ENCODE results near the gene KCNJ6. TPM values are rescaled to one million over a fixed set of nuclear protein-coding genes. Genes with fewer than 3 reads are reported as not detected.

The KCNJ6 gene
- total and polyA plus RNA-seq, 2 donors = 0.03 to 0.26 TPM

DNA sequence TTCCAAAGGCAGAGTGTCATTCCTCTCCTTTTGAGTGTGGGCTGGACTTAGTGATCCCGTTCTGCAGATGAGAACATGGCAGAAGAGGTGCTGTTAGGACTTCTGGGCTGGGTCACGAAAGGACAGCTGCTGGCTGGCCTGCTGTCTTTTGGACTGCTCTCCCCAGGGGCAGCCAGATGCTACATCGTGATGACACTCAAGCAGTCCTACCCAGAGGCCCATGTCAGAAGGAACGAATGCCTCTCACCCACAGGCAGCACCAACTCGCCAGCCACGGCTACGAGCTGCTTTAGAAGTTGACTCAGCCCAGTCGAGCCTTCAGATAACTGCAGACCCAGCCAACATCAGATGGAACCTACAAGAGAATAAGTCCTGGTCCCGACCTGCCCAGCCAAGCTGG is 156.5 kb downstream of the KCNJ6 start:
- Histone ChIP-seq H3K4me1 (ENCODE audit: insufficient read depth) (no peaks in the 10 kb centered on the region), H3K4me3 (ENCODE audit: low read depth, low read length) (no peak overlapping the region), H3K27ac (ENCODE audit: low read depth) (no peak overlapping the region), H3K36me3 (ENCODE audit: insufficient read depth) (no peaks in the 10 kb centered on the region)
- WGBS = 87% methylated on average over 9 of the region's 9 CpGs
- DNase-seq (ENCODE audit: extremely low spot score) = no peak

DNA sequence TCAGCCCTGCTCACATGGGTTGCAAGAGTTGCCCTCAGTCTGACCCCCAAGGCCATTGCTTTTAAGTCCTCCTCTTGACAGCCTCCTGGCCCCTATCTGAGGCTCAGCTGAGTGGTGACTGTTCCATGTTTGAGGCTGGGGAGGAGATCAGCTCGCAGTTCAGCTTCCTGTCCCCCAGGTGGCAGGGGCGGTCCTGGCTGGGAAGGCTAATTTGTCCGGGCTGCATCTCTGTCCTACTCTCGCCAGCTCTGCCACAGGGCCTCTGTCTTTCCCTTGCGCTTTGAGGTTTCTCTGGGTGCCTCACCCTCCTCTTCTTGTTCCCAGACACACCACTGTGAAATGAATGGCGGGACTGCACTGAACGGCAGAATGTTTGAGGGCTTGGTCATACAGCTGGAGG is 157.3 kb downstream of the KCNJ6 start:
- no peaks in the 10 kb centered on the region for H3K36me3 ChIP-seq (ENCODE audit: insufficient read depth)
- WGBS = 37% methylated on average over 7 of the region's 7 CpGs
- H3K4me3 ChIP-seq (ENCODE audit: low read depth, low read length) = no peak overlapping the region
- DNase-seq (ENCODE audit: extremely low spot score) = no peak
- no peak overlapping the region for H3K27ac ChIP-seq (ENCODE audit: low read depth)
- H3K4me1 ChIP-seq (ENCODE audit: insufficient read depth) = no peaks in the 10 kb centered on the region

DNA sequence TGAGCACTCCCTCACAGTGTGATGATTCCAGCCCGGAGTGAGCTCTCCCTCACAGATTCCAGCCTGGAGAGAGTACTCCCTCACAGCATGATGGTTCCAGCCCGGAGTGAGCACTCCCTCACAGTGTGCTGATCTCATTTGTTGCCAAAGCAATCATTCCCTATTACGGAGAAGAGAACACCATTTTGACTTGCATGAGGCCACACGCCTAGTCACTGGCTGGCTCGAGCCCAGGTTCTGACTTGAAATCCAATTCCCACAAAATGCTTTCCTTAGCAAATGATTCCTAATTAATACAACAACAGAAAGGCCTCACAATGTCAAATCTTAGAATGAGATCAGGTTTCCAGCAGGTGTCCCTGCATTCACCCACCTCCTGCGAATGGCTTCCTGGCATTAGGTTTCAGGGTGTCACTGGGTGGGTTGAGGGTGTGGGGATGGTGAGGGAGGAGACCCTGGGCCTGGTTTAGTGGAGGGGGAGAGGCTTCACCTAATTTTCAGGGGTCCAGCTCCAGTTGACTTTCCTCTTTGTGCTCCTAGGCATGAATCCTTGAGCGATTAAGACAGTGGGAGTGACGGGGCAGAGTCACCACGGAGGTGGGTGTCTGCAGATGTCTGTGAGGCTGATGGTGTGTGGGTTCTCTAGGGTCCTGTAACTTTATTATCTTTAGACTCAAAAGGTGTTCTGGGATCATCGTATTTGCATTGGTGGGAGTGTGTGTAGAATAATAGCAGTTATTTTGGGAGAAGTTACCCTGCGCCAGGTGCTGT is 158.5 kb downstream of the KCNJ6 start:
- WGBS = 68% methylated on average over 11 of the region's 11 CpGs
- H3K4me1 ChIP-seq (ENCODE audit: insufficient read depth) = no peaks in the 10 kb centered on the region
- H3K36me3 ChIP-seq (ENCODE audit: insufficient read depth) = no peaks in the 10 kb centered on the region
- no peak for DNase-seq (ENCODE audit: extremely low spot score)
- no peak overlapping the region for H3K27ac ChIP-seq (ENCODE audit: low read depth)
- H3K4me3 ChIP-seq (ENCODE audit: low read depth, low read length) = no peak overlapping the region

DNA sequence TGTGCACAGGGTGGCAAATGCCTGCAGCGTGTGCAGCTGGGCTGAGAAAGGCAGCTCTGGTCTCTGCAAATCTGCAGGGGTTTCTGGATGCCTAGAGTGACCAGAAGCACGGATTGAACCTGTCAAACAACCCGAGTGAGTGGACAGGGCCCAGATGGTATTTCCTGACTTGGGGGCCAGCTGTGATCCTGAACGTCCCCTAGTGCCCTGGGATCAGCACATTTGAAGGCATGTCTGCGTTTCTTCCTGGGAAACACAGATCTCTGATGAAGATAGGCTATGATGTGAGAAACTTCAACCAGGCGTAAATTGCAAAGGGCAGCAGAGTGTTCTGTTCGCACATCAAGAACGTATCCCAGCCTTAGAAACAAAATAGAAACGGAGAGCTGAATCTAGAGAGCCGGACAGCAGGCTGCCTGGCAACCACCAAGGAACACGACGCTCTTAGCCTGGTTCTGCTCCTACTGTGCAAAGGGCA is 163.1 kb downstream of the KCNJ6 start:
- 33% methylated on average over 12 of the region's 12 CpGs for WGBS
- DNase-seq (ENCODE audit: extremely low spot score) = no peak
- Histone ChIP-seq H3K4me3 (ENCODE audit: low read depth, low read length) (no peak overlapping the region), H3K4me1 (ENCODE audit: insufficient read depth) (no peaks in the 10 kb centered on the region), H3K36me3 (ENCODE audit: insufficient read depth) (no peaks in the 10 kb centered on the region), H3K27ac (ENCODE audit: low read depth) (no peak overlapping the region)

DNA sequence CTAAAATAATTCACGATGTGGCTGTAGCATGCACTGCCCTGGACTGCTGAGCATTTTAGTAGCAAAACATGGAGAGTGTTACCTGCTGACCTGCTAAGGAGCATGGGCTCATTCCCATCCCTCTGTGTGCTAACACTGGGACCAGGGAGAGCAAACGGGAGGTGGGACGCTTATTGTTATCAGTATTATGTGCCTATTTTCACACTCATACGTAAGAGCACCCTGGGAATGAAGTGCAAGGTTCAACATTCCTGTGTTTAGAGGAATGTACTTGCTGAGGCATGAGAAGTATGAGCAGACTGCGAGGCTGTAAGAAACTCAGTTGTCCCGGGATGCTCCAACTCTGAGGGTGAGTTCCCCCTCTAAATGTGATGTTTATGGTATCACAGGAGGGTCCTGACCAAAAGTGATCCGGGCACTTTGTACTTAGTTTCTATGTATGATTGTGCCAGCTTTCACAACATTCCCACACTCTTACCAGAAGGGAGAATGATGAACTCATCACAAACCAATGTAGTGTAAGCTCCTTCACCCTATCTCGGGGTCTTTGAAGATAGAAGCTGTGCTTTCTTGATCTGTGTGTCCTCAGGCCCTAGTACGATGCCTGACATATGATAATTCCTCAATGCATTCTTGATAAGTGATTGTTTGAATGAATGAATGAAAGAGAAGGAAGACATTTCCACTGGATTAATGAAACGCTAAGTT is 164.8 kb downstream of the KCNJ6 start:
- DNase-seq (ENCODE audit: extremely low spot score) = no peak
- Histone ChIP-seq H3K36me3 (ENCODE audit: insufficient read depth) (no peaks in the 10 kb centered on the region), H3K4me1 (ENCODE audit: insufficient read depth) (no peaks in the 10 kb centered on the region), H3K27ac (ENCODE audit: low read depth) (no peak overlapping the region), H3K4me3 (ENCODE audit: low read depth, low read length) (no peak overlapping the region)
- WGBS = 65% methylated on average over 10 of the region's 10 CpGs

DNA sequence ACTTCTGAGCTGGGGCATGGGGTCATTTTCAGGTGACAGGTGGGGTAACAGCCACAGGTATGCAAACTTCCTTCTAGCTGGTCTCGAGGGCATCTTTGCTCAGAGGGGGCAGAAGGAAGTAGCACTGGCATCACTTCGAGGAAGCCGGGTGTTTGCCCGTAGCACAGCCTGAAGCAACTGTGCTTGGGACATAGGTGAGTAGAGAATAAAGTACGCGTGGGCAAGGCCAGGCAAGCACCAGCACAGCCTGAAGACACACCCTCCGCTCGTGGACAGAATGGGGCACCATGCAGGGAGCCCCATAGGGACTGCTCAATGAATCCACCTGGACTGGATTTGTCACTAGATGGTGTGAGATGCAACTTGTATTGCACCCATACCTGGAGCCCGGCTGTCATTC is 167.1 kb downstream of the KCNJ6 start:
- Histone ChIP-seq H3K36me3 (ENCODE audit: insufficient read depth) (no peaks in the 10 kb centered on the region), H3K27ac (ENCODE audit: low read depth) (no peak overlapping the region), H3K4me3 (ENCODE audit: low read depth, low read length) (no peak overlapping the region), H3K4me1 (ENCODE audit: insufficient read depth) (no peaks in the 10 kb centered on the region)
- whole genome bisulfite sequencing = 78% methylated on average over 9 of the region's 9 CpGs
- no peak for DNase-seq (ENCODE audit: extremely low spot score)

DNA sequence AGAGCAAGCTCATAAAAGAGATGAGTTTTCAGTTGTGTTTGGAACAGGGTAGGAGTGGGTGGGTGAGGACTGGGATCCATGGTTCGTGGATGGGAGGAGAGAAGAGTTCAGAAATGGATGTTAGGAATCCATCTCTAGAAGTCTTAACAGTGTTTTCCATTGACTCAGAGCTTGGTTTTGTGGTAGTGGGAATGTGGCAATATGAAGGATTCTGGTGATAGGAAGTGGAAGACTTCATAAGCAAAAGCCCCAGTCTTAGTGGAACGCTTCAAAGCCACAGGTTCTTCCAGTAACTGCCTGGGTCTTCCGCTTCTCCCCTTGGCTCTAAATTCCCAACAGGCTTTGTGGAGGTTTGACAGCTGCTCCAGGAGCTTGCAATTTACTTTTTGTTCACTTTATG is 167.9 kb downstream of the KCNJ6 start:
- no peak for DNase-seq (ENCODE audit: extremely low spot score)
- no peaks in the 10 kb centered on the region for H3K36me3 ChIP-seq (ENCODE audit: insufficient read depth)
- WGBS = 88% methylated on average over 3 of the region's 3 CpGs
- no peak overlapping the region for H3K4me3 ChIP-seq (ENCODE audit: low read depth, low read length)
- no peak overlapping the region for H3K27ac ChIP-seq (ENCODE audit: low read depth)
- H3K4me1 ChIP-seq (ENCODE audit: insufficient read depth) = no peaks in the 10 kb centered on the region

DNA sequence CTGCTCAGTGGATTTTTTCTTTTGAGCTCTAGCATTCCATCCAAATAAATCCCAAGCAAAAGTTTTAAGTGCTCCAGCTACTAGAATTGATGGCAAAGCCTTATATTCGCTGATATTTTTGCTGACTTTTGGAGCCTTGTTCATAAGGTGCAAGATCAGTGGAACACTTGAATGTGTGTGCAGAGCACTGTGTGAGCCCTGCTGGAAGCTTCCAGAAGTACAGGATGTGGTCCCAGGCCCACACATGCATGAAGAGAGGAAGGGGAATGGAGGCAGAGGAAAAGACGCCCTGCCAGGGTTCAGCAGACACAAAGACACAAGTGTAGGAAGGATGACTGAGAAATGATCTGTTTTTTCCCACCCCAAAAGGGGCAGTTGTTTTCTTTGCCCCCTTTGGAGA is 169.4 kb downstream of the KCNJ6 start:
- 90% methylated on average over 2 of the region's 2 CpGs for WGBS
- no peak for DNase-seq (ENCODE audit: extremely low spot score)
- Histone ChIP-seq H3K4me1 (ENCODE audit: insufficient read depth) (no peaks in the 10 kb centered on the region), H3K36me3 (ENCODE audit: insufficient read depth) (no peaks in the 10 kb centered on the region), H3K4me3 (ENCODE audit: low read depth, low read length) (no peak overlapping the region), H3K27ac (ENCODE audit: low read depth) (no peak overlapping the region)

DNA sequence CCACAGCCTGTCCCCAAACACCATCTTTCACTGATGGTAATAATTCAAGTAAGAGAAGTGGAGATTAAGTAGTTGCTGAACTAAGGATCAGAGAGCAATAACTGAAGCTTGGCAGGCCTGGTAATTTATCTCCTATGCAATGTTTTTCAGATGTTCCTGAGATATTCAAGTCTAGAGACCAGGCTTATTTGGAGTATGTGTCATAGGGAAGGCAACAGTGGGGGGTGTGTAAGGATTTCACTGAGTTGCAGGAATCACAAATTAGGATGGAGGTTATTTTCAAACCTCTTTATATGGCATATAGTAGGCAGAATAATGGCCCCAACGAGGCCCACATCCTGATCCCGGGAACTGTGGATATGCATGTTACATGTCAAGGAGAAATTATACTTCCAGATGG is 171.7 kb downstream of the KCNJ6 start:
- H3K36me3 ChIP-seq (ENCODE audit: insufficient read depth) = no peaks in the 10 kb centered on the region
- H3K4me3 ChIP-seq (ENCODE audit: low read depth, low read length) = no peak overlapping the region
- H3K4me1 ChIP-seq (ENCODE audit: insufficient read depth) = no peaks in the 10 kb centered on the region
- H3K27ac ChIP-seq (ENCODE audit: low read depth) = no peak overlapping the region
- WGBS = 85% methylated on average over 2 of the region's 2 CpGs
- DNase-seq (ENCODE audit: extremely low spot score) = no peak

DNA sequence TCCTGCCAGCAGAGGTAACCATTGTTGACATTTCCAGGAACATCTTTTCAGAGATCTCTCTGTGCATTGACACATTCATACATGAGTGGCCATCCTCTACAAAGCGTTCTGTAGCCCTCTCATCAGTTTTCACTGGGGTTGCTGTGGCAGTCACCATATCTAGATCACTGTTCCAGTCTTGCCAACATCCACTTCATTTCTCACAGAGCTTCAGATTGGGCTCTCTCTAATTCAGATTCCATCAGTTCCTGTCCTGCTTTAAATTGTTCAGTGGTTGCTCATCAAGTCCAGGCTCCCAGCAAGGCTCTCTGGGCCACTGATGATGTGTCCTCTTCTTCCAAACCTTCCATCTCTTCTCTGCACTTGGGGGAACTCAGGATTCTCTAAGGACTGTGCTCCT is 173.7 kb downstream of the KCNJ6 start:
- Histone ChIP-seq H3K27ac (ENCODE audit: low read depth) (no peak overlapping the region), H3K4me3 (ENCODE audit: low read depth, low read length) (no peak overlapping the region), H3K36me3 (ENCODE audit: insufficient read depth) (no peaks in the 10 kb centered on the region), H3K4me1 (ENCODE audit: insufficient read depth) (no peaks in the 10 kb centered on the region)
- WGBS = 85% methylated on average over 1 of the region's 1 CpG
- DNase-seq (ENCODE audit: extremely low spot score) = no peak

DNA sequence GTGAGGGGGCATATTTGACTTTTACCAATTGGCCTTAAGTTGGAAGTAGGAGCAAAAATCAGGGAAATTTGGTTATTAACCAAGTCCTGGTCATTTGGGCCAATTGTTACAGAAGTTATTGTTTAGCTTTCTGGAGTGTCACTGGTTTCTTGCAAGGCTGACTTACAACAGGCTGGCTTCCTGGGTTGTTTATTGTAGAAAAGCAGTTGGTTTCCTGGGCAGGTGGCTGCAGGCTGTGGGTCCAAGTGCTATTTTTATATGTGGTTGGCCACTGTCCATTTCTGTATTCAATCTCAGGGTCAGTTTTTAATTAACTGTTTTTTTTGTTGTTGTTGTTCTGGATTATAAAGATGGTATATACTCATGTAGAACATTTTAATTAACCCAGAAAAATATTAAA is 174.1 kb downstream of the KCNJ6 start:
- no peak for DNase-seq (ENCODE audit: extremely low spot score)

DNA sequence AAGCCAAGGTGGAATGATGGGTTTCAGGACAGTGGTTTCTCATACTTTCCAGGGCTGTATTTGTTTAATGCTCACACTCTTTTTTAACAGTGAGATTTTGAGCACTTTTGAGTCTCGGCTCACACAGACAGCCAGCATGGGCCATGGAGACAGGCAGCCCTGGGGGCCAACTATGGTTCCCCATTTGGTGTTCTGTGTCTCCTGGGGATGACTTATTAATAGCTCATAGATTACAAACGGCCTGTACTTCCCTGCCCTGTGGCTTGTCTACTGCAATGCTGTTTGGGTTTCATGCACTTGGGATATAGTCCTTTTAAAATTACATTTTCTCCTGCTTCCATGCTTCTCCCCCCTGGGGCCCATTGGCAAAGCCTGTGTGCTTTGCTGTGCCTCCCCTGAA is 178.3 kb downstream of the KCNJ6 start:
- DNase-seq (ENCODE audit: extremely low spot score) = no peak
- H3K27ac ChIP-seq (ENCODE audit: low read depth) = no peak overlapping the region
- H3K36me3 ChIP-seq (ENCODE audit: insufficient read depth) = no peaks in the 10 kb centered on the region
- H3K4me1 ChIP-seq (ENCODE audit: insufficient read depth) = no peaks in the 10 kb centered on the region
- no peak overlapping the region for H3K4me3 ChIP-seq (ENCODE audit: low read depth, low read length)
- 60% methylated on average over 2 of the region's 2 CpGs for WGBS

More for the DNA sequence above, 174.1 kb downstream of the KCNJ6 start:
- no peaks in the 10 kb centered on the region for H3K4me1 ChIP-seq (ENCODE audit: insufficient read depth)
- H3K36me3 ChIP-seq (ENCODE audit: insufficient read depth) = no peaks in the 10 kb centered on the region
- no peak overlapping the region for H3K4me3 ChIP-seq (ENCODE audit: low read depth, low read length)
- no peak overlapping the region for H3K27ac ChIP-seq (ENCODE audit: low read depth)

DNA sequence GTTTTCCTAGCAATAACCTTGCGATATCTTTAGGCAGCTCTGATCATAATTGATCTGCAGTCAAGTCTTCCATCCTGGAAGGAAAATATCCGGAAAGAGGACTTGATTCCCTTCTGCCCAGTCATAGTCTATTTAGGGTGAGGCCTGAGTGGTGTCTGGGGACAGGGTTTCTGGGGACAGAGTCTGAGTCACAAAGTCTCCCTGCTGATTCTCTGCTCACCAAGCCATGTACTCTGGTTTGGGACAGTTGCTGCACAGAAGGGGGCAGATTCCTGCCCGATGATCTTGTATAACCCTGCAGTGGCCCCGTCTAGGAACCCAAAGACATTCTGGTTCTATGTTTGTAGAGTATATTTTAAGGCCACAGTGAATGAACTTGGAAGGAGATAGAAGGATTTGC is 178.8 kb downstream of the KCNJ6 start:
- DNase-seq (ENCODE audit: extremely low spot score) = no peak
- Histone ChIP-seq H3K4me1 (ENCODE audit: insufficient read depth) (no peaks in the 10 kb centered on the region), H3K27ac (ENCODE audit: low read depth) (no peak overlapping the region), H3K4me3 (ENCODE audit: low read depth, low read length) (no peak overlapping the region), H3K36me3 (ENCODE audit: insufficient read depth) (no peaks in the 10 kb centered on the region)
- 68% methylated on average over 4 of the region's 4 CpGs for WGBS

DNA sequence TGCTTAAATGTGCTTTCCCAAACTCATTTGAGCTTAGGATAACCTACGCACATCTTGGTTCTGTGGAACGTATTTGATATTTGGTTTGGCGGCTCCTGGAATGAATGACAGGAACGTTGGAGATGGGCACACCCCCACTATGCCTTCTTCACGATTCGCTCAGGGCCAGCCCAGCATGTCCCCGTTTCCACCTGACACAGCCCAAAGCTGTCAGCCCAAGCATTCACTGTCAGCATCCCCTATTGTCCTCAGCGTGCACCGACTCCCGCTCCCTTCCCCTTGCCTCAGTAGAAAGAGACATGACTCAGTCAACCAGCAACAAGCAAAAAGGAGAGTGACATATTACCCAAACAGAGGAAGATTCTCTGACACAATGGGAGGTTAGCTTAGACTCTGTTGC is 181.4 kb downstream of the KCNJ6 start:
- Histone ChIP-seq H3K4me3 (ENCODE audit: low read depth, low read length) (no peak overlapping the region), H3K27ac (ENCODE audit: low read depth) (no peak overlapping the region), H3K4me1 (ENCODE audit: insufficient read depth) (no peaks in the 10 kb centered on the region), H3K36me3 (ENCODE audit: insufficient read depth) (no peaks in the 10 kb centered on the region)
- DNase-seq (ENCODE audit: extremely low spot score) = no peak
- WGBS = 91% methylated on average over 10 of the region's 10 CpGs
